ENCODE results near the gene CORO2A. TPM values are rescaled to one million over a fixed set of nuclear protein-coding genes. Genes with fewer than 3 reads are reported as not detected.

The CORO2A gene
- 10 to 100 TPM in 4 of 5 donors, 1 to 10 TPM in 1; 4.5 to 26.7 (median 11.3) TPM for total RNA-seq
- 10 to 100 TPM in 1 of 3 donors, 1 to 10 TPM in 2; 2.8 to 10.8 (median 7.3) TPM for polyA plus RNA-seq
- long read RNA-seq, donor 1, full-length matches to known transcripts: 2 of 2 reads
- long read RNA-seq, donor 1, partial matches to known transcripts: 0 of 2 reads
- long read RNA-seq, donor 1, other reads (novel, unspliced or antisense): 0 of 2 reads
- long read RNA-seq, donor 2, full-length matches to known transcripts: 3 of 3 reads
- long read RNA-seq, donor 2, partial matches to known transcripts: 0 of 3 reads
- long read RNA-seq, donor 2, other reads (novel, unspliced or antisense): 0 of 3 reads
- long read RNA-seq, donor 3: 0 reads
- long read RNA-seq, donor 4: 0 reads
- long read RNA-seq, donor 5: 0 reads
- long read RNA-seq, donor 6, full-length matches to known transcripts: 4 of 4 reads
- long read RNA-seq, donor 6, partial matches to known transcripts: 0 of 4 reads
- long read RNA-seq, donor 6, other reads (novel, unspliced or antisense): 0 of 4 reads
- long read RNA-seq, donor 7, full-length matches to known transcripts: 4 of 4 reads
- long read RNA-seq, donor 7, partial matches to known transcripts: 0 of 4 reads
- long read RNA-seq, donor 7, other reads (novel, unspliced or antisense): 0 of 4 reads
- long read RNA-seq, donor 8, full-length matches to known transcripts: 1 of 1 reads
- long read RNA-seq, donor 8, partial matches to known transcripts: 0 of 1 reads
- long read RNA-seq, donor 8, other reads (novel, unspliced or antisense): 0 of 1 reads
- long read RNA-seq, donor 9, full-length matches to known transcripts: 1 of 1 reads
- long read RNA-seq, donor 9, partial matches to known transcripts: 0 of 1 reads
- long read RNA-seq, donor 9, other reads (novel, unspliced or antisense): 0 of 1 reads
- long read RNA-seq, donor 10: 0 reads

DNA sequence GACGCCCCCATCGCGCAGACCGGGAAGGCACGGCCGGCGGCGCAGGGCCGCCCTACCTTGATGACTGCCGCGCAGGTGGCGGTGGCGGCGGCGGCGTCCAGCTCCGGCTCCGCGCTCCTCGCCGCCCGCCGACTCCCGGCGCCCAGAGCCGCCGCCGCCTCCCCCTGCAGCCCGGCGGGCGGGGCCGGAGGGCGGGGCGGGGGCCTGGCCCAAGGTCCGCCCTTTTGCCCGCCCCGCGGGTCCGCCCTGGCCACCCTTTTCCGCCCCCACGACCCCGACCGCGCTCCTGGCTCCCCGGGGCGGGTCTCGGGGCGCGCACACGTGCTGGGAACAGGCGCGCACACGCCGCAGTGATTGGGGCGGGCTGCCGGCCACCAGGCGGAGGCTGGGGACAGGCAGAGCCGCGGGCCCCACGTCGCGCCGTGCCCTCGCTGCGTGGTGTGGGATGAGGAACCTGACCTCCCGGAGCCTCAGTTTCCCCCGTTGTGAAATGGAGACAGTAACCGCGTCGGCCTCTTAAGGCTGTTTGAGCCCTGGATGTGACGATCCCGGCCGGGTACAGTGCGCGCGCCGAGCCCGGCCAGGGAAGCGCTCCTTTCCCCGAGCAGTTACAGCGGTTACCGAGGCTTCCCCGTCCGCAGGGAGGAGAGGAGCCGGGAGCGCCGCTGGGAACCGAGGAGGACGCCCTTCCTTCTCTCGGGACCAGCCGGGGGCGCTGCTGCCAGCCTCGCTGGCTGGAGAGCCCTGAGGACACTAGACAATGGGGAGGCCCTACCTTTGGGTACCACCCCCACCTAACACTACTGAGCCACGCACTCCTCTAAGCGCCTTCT, at the start of gene CORO2A:
TSS of gene CORO2A (minus strand) at position 135 of the 833 bp plus-strand sequence. CDS start 34,977 bp downstream, outside the sequence.
- peaks cover 12 to 31% (median 20%) of the 10 kb centered on the region in 4 donors for H3K4me1 ChIP-seq
- H3K27me3 ChIP-seq: no peaks in the 10 kb centered on the region
- TF ChIP-seq POLR2AphosphoS5 (IDR thresholded peaks at IDR 0.05) (peak in 2 of 3 donors; percentile 74 to 84), EP300 (IDR thresholded peaks at IDR 0.05) (no peak)
- TF ChIP-seq, protein P1, sequence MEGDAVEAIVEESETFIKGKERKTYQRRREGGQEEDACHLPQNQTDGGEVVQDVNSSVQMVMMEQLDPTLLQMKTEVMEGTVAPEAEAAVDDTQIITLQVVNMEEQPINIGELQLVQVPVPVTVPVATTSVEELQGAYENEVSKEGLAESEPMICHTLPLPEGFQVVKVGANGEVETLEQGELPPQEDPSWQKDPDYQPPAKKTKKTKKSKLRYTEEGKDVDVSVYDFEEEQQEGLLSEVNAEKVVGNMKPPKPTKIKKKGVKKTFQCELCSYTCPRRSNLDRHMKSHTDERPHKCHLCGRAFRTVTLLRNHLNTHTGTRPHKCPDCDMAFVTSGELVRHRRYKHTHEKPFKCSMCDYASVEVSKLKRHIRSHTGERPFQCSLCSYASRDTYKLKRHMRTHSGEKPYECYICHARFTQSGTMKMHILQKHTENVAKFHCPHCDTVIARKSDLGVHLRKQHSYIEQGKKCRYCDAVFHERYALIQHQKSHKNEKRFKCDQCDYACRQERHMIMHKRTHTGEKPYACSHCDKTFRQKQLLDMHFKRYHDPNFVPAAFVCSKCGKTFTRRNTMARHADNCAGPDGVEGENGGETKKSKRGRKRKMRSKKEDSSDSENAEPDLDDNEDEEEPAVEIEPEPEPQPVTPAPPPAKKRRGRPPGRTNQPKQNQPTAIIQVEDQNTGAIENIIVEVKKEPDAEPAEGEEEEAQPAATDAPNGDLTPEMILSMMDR (IDR thresholded peaks at IDR 0.05): peak in 3 of 7 experiments; percentile 19 to 46 (median 35)
- peak; percentile 88 to 94 for DNase-seq
- intact Hi-C loops (cut with DNase I; ENCODE audit: low total_unique reads): no loop called here
- peaks cover 0 to 3% (median 0%) of the 10 kb centered on the region in 4 donors for H3K36me3 ChIP-seq
- H3K9me3 ChIP-seq: no peaks in the 10 kb centered on the region
- H3K27ac ChIP-seq: peak within 1 kb of the TSS; percentile 84 to 89 (median 87)
- peak within 1 kb of the TSS; percentile 61 to 77 (median 68) for H3K4me3 ChIP-seq
- 0 to 2% (median 1%) methylated on average over 26 to 95 of the region's 95 CpGs for WGBS, 5 donors

GRCh38 chr9:98241357-98242300, 49.2 kb upstream of the CORO2A start:
- WGBS, 5 donors: 75 to 87% (median 78%) methylated on average over 8 of the region's 8 CpGs
- Histone ChIP-seq H3K27me3 (no peaks in the 10 kb centered on the region), H3K27ac (no peak overlapping the region), H3K4me3 (no peak overlapping the region), H3K4me1 (peaks cover 0 to 11% (median 2%) of the 10 kb centered on the region in 4 donors), H3K36me3 (peaks cover 0 to 38% (median 25%) of the 10 kb centered on the region in 4 donors), H3K9me3 (no peaks in the 10 kb centered on the region)
- TF ChIP-seq POLR2A (IDR thresholded peaks at IDR 0.05) (no peak), EP300 (IDR thresholded peaks at IDR 0.05) (no peak), POLR2AphosphoS5 (IDR thresholded peaks at IDR 0.05) (no peak)
- TF ChIP-seq, protein P1 (IDR thresholded peaks at IDR 0.05): no peak
- intact Hi-C loops (cut with DNase I; ENCODE audit: low total_unique reads): no loop called here
- DNase-seq: peak in 1 of 2 donors; percentile 38

GRCh38 chr9:98240475-98240874, 48.0 kb upstream of the CORO2A start:
- intact Hi-C loops (cut with DNase I; ENCODE audit: low total_unique reads): no loop called here

More at GRCh38 chr9:98240475-98240874, 48.0 kb upstream of the CORO2A start:
- DNase-seq: no peak
- Histone ChIP-seq H3K9me3 (no peaks in the 10 kb centered on the region), H3K27ac (no peak overlapping the region), H3K4me1 (peaks cover 0 to 7% (median 2%) of the 10 kb centered on the region in 4 donors), H3K4me3 (no peak overlapping the region), H3K27me3 (no peaks in the 10 kb centered on the region), H3K36me3 (peaks cover 0 to 41% (median 25%) of the 10 kb centered on the region in 4 donors)
- TF ChIP-seq POLR2AphosphoS5 (IDR thresholded peaks at IDR 0.05) (no peak), EP300 (IDR thresholded peaks at IDR 0.05) (no peak), POLR2A (IDR thresholded peaks at IDR 0.05) (no peak)
- TF ChIP-seq, protein P1 (IDR thresholded peaks at IDR 0.05): no peak
- 83 to 96% (median 88%) methylated on average over 3 of the region's 3 CpGs for WGBS, 5 donors
